Left lung (tissue), 10 donors: ENCODE results near the gene SERPINB12. TPM values are rescaled to one million over a fixed set of nuclear protein-coding genes. Genes with fewer than 3 reads are reported as not detected.

Source experiments
- ATAC-seq: fragments of 200-7000 bp; cut with Tn5 transposase; one replicate; pipeline ENCODE4 v1.9.1; 2020; ENCODE audit warnings: moderate library complexity
- DNase-seq, 4 donors: peaks; one replicate each; pipeline ENCODE4 v3.0.0-alpha.2; 2013 to 2020
- H3K27ac ChIP-seq, 2 donors: fragments of 200-600 bp; sonication (generic) in 1 of 2; one replicate each; pipeline versions ENCODE4 v1.5.0 to v1.8.0; 2020 to 2021
- H3K27me3 ChIP-seq, 2 donors: fragments of 200-600 bp; sonication (generic) in 1 of 2; one replicate each; pipeline versions ENCODE4 v1.5.0 to v1.8.0; 2020 to 2021
- H3K36me3 ChIP-seq, 2 donors: fragments of 200-600 bp; sonication (generic) in 1 of 2; one replicate each; pipeline versions ENCODE4 v1.5.0 to v1.8.0; 2020 to 2021
- H3K4me1 ChIP-seq, 2 donors: fragments of 200-600 bp; one replicate each; pipeline ENCODE4 v1.8.0; 2021
- H3K4me3 ChIP-seq, 2 donors: fragments of 200-600 bp; sonication (generic) in 1 of 2; one replicate each; pipeline versions ENCODE4 v1.5.0 to v1.8.0; 2020 to 2021; ENCODE audit warnings: mild to moderate bottlenecking in 1 of 2
- H3K9me3 ChIP-seq, 2 donors: fragments of 200-600 bp; sonication (generic) in 1 of 2; one replicate each; pipeline versions ENCODE4 v1.5.0 to v1.8.0; 2020 to 2021
- CTCF ChIP-seq, 2 donors: fragments of 200-600 bp; sonication (generic) in 1 of 2; IDR thresholded peaks; one replicate each; pipeline versions ENCODE4 v1.5.0 to v1.8.0; 2021; ENCODE audit warnings: antibody characterized with exemption in 2 of 2
- intact Hi-C, 2 donors: fragments of 100-400 bp; cut with DNase I; formaldehyde crosslinking; loops; one replicate each; pipeline versions ENCODE4 v1.11.2 to v1.14.2; 2022
- polyA plus RNA-seq, 6 donors: library from polyadenylated mRNA; unstranded; fragments of 120-200 nt; gene quantifications; one replicate each; pipeline ENCODE4 v1.2.1, GENCODE V29; 2013; ENCODE audit not compliant: insufficient read length in 6 of 6
- total RNA-seq, 2 donors: library from RNA; stranded (reverse); fragmentation: NEBNext Ultra II Directional; extraction: Animal tissue kit (Norgen Biotek cat#: 25700); gene quantifications; one replicate each; pipeline ENCODE4 v1.2.1, GENCODE V29; 2021
- donor health status: DM: no; HTN: yes; CAD: no.
- donor health status: DM: no; HTN: no; CAD: no.

SERPINB12 gene
- total and polyA plus RNA-seq, 8 donors = not detected

GRCh38 chr18:63570721-63571120, 28.6 kb downstream of the SERPINB12 start:
- H3K27me3 ChIP-seq = no peaks in the 10 kb centered on the region
- intact Hi-C loops = no loop called here
- H3K36me3 ChIP-seq = no peaks in the 10 kb centered on the region
- no peaks in the 10 kb centered on the region for H3K9me3 ChIP-seq
- no peaks in the 10 kb centered on the region for H3K4me1 ChIP-seq
- H3K4me3 ChIP-seq = no peak overlapping the region
- DNase-seq (peak in 2 of 4 donors; percentile 10 to 24), ATAC-seq (no peak)
- TF ChIP-seq CTCF (IDR thresholded peaks at IDR 0.05) = no peak
- no peak overlapping the region for H3K27ac ChIP-seq

GRCh38 chr18:63575681-63576080, 33.5 kb downstream of the SERPINB12 start:
- intact Hi-C loops = loop anchor here in 1 of 2 donors (5.0 kb wide), 1 partner anchor 58 kb away; no protein-coding TSS in a partner anchor

GRCh38 chr18:63578357-63578958, 36.3 kb downstream of the SERPINB12 start:
- DNase-seq (peak in 2 of 4 donors; percentile 8 to 37), ATAC-seq (peak; percentile 82)
- no peaks in the 10 kb centered on the region for H3K9me3 ChIP-seq
- TF ChIP-seq CTCF (IDR thresholded peaks at IDR 0.05) = peak; percentile 54 to 61
- H3K4me1 ChIP-seq = peaks cover 0 to 7% of the 10 kb centered on the region in 2 donors
- H3K36me3 ChIP-seq = no peaks in the 10 kb centered on the region
- H3K27me3 ChIP-seq = no peaks in the 10 kb centered on the region
- H3K4me3 ChIP-seq = no peak overlapping the region
- intact Hi-C loops = loop anchor here in 1 of 2 donors (5.0 kb wide), 1 partner anchor 61 kb away; no protein-coding TSS in a partner anchor
- no peak overlapping the region for H3K27ac ChIP-seq

More at GRCh38 chr18:63575681-63576080, 33.5 kb downstream of the SERPINB12 start:
- no peak for TF ChIP-seq CTCF (IDR thresholded peaks at IDR 0.05)
- Histone ChIP-seq H3K9me3 (no peaks in the 10 kb centered on the region), H3K27ac (no peak overlapping the region), H3K4me3 (no peak overlapping the region), H3K27me3 (no peaks in the 10 kb centered on the region), H3K36me3 (no peaks in the 10 kb centered on the region), H3K4me1 (peaks cover 0 to 7% of the 10 kb centered on the region in 2 donors)
- ATAC-seq (no peak), DNase-seq (no peak)

- TF ChIP-seq CTCF (IDR thresholded peaks at IDR 0.05) = no peak
- H3K36me3 ChIP-seq = no peaks in the 10 kb centered on the region
- H3K27me3 ChIP-seq = no peaks in the 10 kb centered on the region
- peaks cover 0 to 7% of the 10 kb centered on the region in 2 donors for H3K4me1 ChIP-seq
- no peaks in the 10 kb centered on the region for H3K9me3 ChIP-seq
- DNase-seq (no peak), ATAC-seq (no peak)
- H3K4me3 ChIP-seq = no peak overlapping the region
- H3K27ac ChIP-seq = peak overlapping the region in 1 of 2 donors; percentile 50
- intact Hi-C loops = loop anchor here in 1 of 2 donors (5.0 kb wide), 1 partner anchor 62 kb away; no protein-coding TSS in a partner anchor
These were observed 37.4 kb downstream of the SERPINB12 start for GRCh38 chr18:63579616-63580015.

GRCh38 chr18:63585988-63586387, 43.8 kb downstream of the SERPINB12 start:
- H3K4me3 ChIP-seq = no peak overlapping the region
- peaks cover 0 to 3% of the 10 kb centered on the region in 2 donors for H3K9me3 ChIP-seq
- intact Hi-C loops = no loop called here
- no peaks in the 10 kb centered on the region for H3K27me3 ChIP-seq
- ATAC-seq = no peak
- peaks cover 0 to 7% of the 10 kb centered on the region in 2 donors for H3K4me1 ChIP-seq
- DNase-seq = no peak
- TF ChIP-seq CTCF (IDR thresholded peaks at IDR 0.05) = no peak
- no peaks in the 10 kb centered on the region for H3K36me3 ChIP-seq
- H3K27ac ChIP-seq = no peak overlapping the region
